OCI-LY7 (cell line): ENCODE data around the gene FBH1. TPM values are rescaled to one million over a fixed set of nuclear protein-coding genes. Genes with fewer than 3 reads are reported as not detected.
A peak's percentile ranks its signal among the peaks of the same experiment; 100 is the strongest.

ENCODE experiments used
- Bru-seq: library from RNA; stranded (reverse); fragments of 400-500 nt; gene quantifications from one replicate; lab custom pipeline; 2021; lab: Mats Ljungman, UMichigan
- BruChase-seq, 2 experiments: library from RNA; stranded (reverse); fragments of 400-500 nt; gene quantifications; one replicate each; lab custom pipeline; 2021; lab: Mats Ljungman, UMichigan
- BruUV-seq: library from RNA; stranded (reverse); fragments of 400-500 nt; replicated peaks from 2 replicates; lab custom pipeline; 2021; lab: Mats Ljungman, UMichigan
- CTCF ChIA-PET: fragments of 300-600 bp; sonication (Branson Sonifier 250); formaldehyde crosslinking; loops from one replicate; lab custom pipeline; 2022; ENCODE audit warnings: antibody characterized with exemption; ENCODE audit not compliant: unreplicated experiment; lab: Charles Lee
- POLR2A ChIA-PET: fragments of 300-600 bp; sonication (Branson Sonifier 250); formaldehyde crosslinking; loops from one replicate; lab custom pipeline; 2022; ENCODE audit warnings: antibody characterized with exemption; lab: Charles Lee
- DNase-seq: peaks from one replicate; pipeline ENCODE4 v3.0.0-alpha.2; 2015; ENCODE audit warnings: low spot score
- H2AFZ ChIP-seq: fragments of 200-600 bp; sonication (generic), shearing (Covaris generic); 2 replicates; pipeline ENCODE4 v1.6.1; 2014; ENCODE audit warnings: mild to moderate bottlenecking, antibody characterized with exemption, low read length, moderate library complexity
- H3K27ac ChIP-seq: fragments of 200-600 bp; sonication (generic); 2 replicates; pipeline ENCODE4 v1.5.1; 2014; ENCODE audit warnings: mixed run types, low read depth, mild to moderate bottlenecking, moderate library complexity, low read length, inconsistent platforms; ENCODE audit not compliant: poor library complexity, severe bottlenecking
- H3K36me3 ChIP-seq: fragments of 200-600 bp; sonication (generic); 2 replicates; pipeline ENCODE4 v1.6.1; 2014; ENCODE audit warnings: mild to moderate bottlenecking, antibody characterized with exemption, low read length, moderate library complexity, mixed read lengths; ENCODE audit not compliant: insufficient read depth
- H3K4me1 ChIP-seq: fragments of 200-600 bp; sonication (generic); 2 replicates; pipeline ENCODE4 v1.5.1; 2014; ENCODE audit warnings: mild to moderate bottlenecking, low read length; ENCODE audit not compliant: insufficient read depth, poor library complexity, severe bottlenecking
- H3K4me2 ChIP-seq: fragments of 200-600 bp; sonication (generic); 2 replicates; pipeline ENCODE4 v1.6.1; 2014; ENCODE audit warnings: mild to moderate bottlenecking, low read length
- H3K4me3 ChIP-seq: fragments of 200-600 bp; sonication (generic); 2 replicates; pipeline ENCODE4 v1.5.1; 2014; ENCODE audit warnings: mild to moderate bottlenecking, low read depth, low read length; ENCODE audit not compliant: poor library complexity, severe bottlenecking
- H3K79me2 ChIP-seq: fragments of 200-600 bp; sonication (generic); 2 replicates; pipeline ENCODE4 v1.6.1; 2016; ENCODE audit warnings: low read depth, mild to moderate bottlenecking, low read length, moderate library complexity, mixed read lengths; ENCODE audit not compliant: insufficient read depth
- H3K9me2 ChIP-seq: fragments of 200-600 bp; sonication (generic); 2 replicates; pipeline ENCODE4 v1.6.1; 2016; ENCODE audit warnings: mild to moderate bottlenecking, low read length, mixed read lengths; ENCODE audit not compliant: insufficient read depth
- H3K9me3 ChIP-seq: fragments of 200-600 bp; sonication (generic); 2 replicates; pipeline ENCODE4 v1.6.1; 2014; ENCODE audit warnings: mild to moderate bottlenecking, mixed run types, low read length, mixed read lengths
- H4K20me1 ChIP-seq: fragments of 200-600 bp; sonication (generic); 2 replicates; pipeline ENCODE4 v1.6.1; 2014; ENCODE audit warnings: mild to moderate bottlenecking, antibody characterized with exemption, low read length, moderate library complexity, mixed read lengths; ENCODE audit not compliant: insufficient read depth
- EZH2phosphoT487 ChIP-seq: fragments of 200-600 bp; sonication (generic); IDR thresholded peaks from 2 replicates; pipeline ENCODE4 v1.6.1; 2018; ENCODE audit warnings: low read depth, borderline replicate concordance, mild to moderate bottlenecking, mixed run types, antibody characterized with exemption, low read length, moderate library complexity, mixed read lengths
- intact Hi-C: fragments of 100-400 bp; cut with micrococcal nuclease; formaldehyde crosslinking; loops from one replicate; pipeline ENCODE4 v1.10.0; 2022; ENCODE audit not compliant: unreplicated experiment
- long read RNA-seq: library from polyadenylated mRNA; stranded (forward); transcript quantifications from one replicate; pipeline ENCODE4 v2.0.0, GENCODE V29; 2022
- total RNA-seq, 2 experiments: library from RNA; depleted of rRNA in 1 of 2; stranded (reverse); fragments of >200 nt in 1 of 2; shearing (Covaris generic) in 1 of 2; gene quantifications; 2 replicates each; pipeline ENCODE4 v1.2.3, GENCODE V29; 2014 to 2022
- TF ChIP-seq, protein P1 (sequence below): fragments of 200-600 bp; sonication (generic); conservative IDR thresholded peaks from 2 replicates; pipeline ENCODE4 v1.5.1; 2014; ENCODE audit warnings: mild to moderate bottlenecking, antibody characterized with exemption, low read length, moderate library complexity, mixed read lengths

Gene FBH1
- total RNA-seq (2014; rRNA removed; shearing (Covaris generic)) (61.9 and 65.6 TPM in 2 replicates), total RNA-seq (2022) (58.1 and 67.4 TPM in 2 replicates), Bru-seq, nascent RNA (percentile 70 among the genes with signal in this experiment), BruChase-seq, experiment 1, labeled RNA remaining after a 6-hour chase (percentile 87 among the genes with signal in this experiment), BruChase-seq, experiment 2, labeled RNA remaining after a 2-hour chase (percentile 84 among the genes with signal in this experiment)
- long read RNA-seq, transcript FBH1-201 (21 exons, 3,560 nt) = major isoform, 49 of 143 reads
- long read RNA-seq, partial matches to known transcripts = 27 of 143 reads
- long read RNA-seq, other reads (novel, unspliced or antisense) = 67 of 143 reads

GRCh38 chr10:5889624-5890451 is at the start of gene FBH1, which contains the start of gene ANKRD16:
FBH1 (plus strand) TSS chr10:5890243; CDS start chr10:5890346, 103 bp downstream.
ANKRD16 (minus strand) TSS chr10:5889893; CDS start chr10:5889354, 539 bp downstream.
- Histone ChIP-seq H3K79me2 (peaks cover 30% of the 10 kb centered on the region), H3K4me1 (peaks cover 26% of the 10 kb centered on the region), H3K9me2 (no peaks in the 10 kb centered on the region), H3K4me2 (peak within 1 kb of the TSS; percentile 98), H3K36me3 (peaks cover 48% of the 10 kb centered on the region), H3K4me3 (peak within 1 kb of the TSS; percentile 88), H3K27ac (peak within 1 kb of the TSS; percentile 35), H4K20me1 (peaks cover 8% of the 10 kb centered on the region; the same call in 1 of the 2 replicates), H3K9me3 (no peaks in the 10 kb centered on the region), H2AFZ (peak within 1 kb of the TSS; percentile 58)
- peak; percentile 99 for DNase-seq
- ChIA-PET POLR2A (interaction anchor here (0.5 to 2.0 kb wide), 20 partner anchors 9 to 198 kb away, joined by 3 to 20 read pairs (median 3); no protein-coding TSS in a partner anchor), CTCF (interaction anchor here (0.6 to 1.0 kb wide), 5 partner anchors 10 to 198 kb away, joined by 3 to 4 read pairs (median 3); no protein-coding TSS in a partner anchor)
- intact Hi-C loops = loop anchor here (2.0 to 5.0 kb wide), 4 partner anchors 77 to 197 kb away; partner anchors contain the start of genes GDI2, IL15RA and RBM17
- TF ChIP-seq EZH2phosphoT487 = no peak
- TF ChIP-seq, protein P1, sequence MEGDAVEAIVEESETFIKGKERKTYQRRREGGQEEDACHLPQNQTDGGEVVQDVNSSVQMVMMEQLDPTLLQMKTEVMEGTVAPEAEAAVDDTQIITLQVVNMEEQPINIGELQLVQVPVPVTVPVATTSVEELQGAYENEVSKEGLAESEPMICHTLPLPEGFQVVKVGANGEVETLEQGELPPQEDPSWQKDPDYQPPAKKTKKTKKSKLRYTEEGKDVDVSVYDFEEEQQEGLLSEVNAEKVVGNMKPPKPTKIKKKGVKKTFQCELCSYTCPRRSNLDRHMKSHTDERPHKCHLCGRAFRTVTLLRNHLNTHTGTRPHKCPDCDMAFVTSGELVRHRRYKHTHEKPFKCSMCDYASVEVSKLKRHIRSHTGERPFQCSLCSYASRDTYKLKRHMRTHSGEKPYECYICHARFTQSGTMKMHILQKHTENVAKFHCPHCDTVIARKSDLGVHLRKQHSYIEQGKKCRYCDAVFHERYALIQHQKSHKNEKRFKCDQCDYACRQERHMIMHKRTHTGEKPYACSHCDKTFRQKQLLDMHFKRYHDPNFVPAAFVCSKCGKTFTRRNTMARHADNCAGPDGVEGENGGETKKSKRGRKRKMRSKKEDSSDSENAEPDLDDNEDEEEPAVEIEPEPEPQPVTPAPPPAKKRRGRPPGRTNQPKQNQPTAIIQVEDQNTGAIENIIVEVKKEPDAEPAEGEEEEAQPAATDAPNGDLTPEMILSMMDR = no peak
- no TSS peak for BruUV-seq

DNA sequence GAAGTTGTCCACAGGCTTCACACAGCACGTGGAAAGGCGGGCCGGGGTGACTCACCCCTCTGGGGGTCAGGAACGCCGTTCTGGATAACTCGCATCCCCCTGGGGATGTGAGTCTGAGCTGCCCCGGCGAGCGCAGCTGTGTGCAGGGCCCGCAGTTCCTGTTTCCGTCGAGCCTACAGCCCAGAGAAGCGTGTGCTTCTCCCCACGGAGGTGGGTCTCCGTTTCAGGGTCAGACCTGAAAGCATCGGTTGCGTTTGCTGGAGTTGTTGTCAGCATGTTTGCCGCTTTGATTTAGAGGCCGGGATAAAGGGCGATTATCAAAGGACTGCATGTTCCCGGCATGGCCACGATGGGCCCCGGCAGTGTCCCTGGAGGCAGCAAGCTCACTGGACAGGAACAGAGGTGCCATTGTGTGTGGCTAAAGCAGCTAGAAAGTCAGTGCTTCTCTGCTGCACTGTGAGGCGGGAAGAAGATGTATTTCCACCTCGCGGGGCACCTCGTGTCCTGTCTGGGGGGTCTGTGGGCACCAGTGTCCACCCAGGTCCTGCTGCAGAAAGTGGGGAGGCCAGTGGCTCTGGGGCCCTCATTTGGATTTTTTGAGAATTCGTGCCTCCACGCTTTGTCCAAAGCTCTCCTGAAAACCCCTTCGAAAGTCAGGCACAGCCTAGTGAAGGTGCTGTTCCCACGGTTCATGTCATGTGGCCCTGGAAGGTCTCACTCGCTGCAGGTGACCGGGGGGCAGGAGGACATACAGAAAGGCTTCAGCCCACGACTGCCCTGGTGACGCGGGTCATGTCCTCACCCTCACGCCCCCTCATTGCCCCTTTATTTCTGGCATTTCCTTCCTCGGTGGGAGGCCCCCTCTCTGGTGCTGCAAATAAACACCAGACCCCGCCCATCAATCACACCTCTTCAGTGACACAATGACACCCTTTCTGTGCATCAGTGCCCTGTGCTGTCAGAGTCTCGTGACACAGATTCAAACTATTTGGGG is 49.4 kb upstream of the FBH1 start:
- H2AFZ ChIP-seq = peak overlapping the region; percentile 18; the same call in 1 of the 2 replicates
- H3K36me3 ChIP-seq = no peaks in the 10 kb centered on the region
- DNase-seq = peak; percentile 98
- peaks cover 64% of the 10 kb centered on the region for H3K4me1 ChIP-seq
- intact Hi-C loops = loop anchor here (1.0 to 5.0 kb wide), 4 partner anchors 26 to 212 kb away; no protein-coding TSS in a partner anchor
- TF ChIP-seq, protein P1 = no peak
- no peak for TF ChIP-seq EZH2phosphoT487
- no peaks in the 10 kb centered on the region for H3K9me3 ChIP-seq
- peaks cover 3% of the 10 kb centered on the region; the same call in 1 of the 2 replicates for H3K79me2 ChIP-seq
- H3K4me2 ChIP-seq = peak overlapping the region; percentile 85
- no peaks in the 10 kb centered on the region for H3K9me2 ChIP-seq
- H4K20me1 ChIP-seq = no peaks in the 10 kb centered on the region
- H3K4me3 ChIP-seq = peak overlapping the region; percentile 65
- TSS peak; percentile 69 for BruUV-seq
- CTCF ChIA-PET = no interaction called here
- POLR2A ChIA-PET = interaction anchor here (0.6 to 8.3 kb wide), 12 partner anchors 13 to 466 kb away, joined by 3 to 144 read pairs (median 4); partner anchors contain the start of genes ANKRD16, FBH1 and GDI2
- peak overlapping the region; percentile 98 for H3K27ac ChIP-seq
